A549 (cell line): ENCODE measurements around the gene RPL3. TPM values are rescaled to one million over a fixed set of nuclear protein-coding genes. Genes with fewer than 3 reads are reported as not detected.
"Not testable (repeated sequence)": the region's sequence is repeated elsewhere in the genome, so short reads cannot be mapped to it uniquely, and the experiment has no call there.

Source experiments
- ATAC-seq, 2 experiments: fragments of 200-7000 bp in 1 of 2; fragments of >200 bp in 1 of 2; cut with Nextera tagmentation in 1 of 2; cut with Tn5 transposase in 1 of 2; 3 replicates each; pipeline versions ENCODE4 v1.8.0 to v1.9.1; 2018 to 2020; ENCODE audit warnings: mild to moderate bottlenecking in 1 of 2, moderate library complexity in 1 of 2
- CTCF ChIA-PET: fragments of 300-600 bp; sonication (Branson Sonifier 250); formaldehyde crosslinking; extraction: SDS; loops from one replicate; lab custom pipeline; 2021; ENCODE audit warnings: antibody characterized with exemption, inconsistent platforms; lab: Yijun Ruan, JAX
- POLR2A ChIA-PET: fragments of 350-600 bp; formaldehyde crosslinking; extraction: SDS; loops from one replicate; lab custom pipeline; 2021; ENCODE audit warnings: antibody characterized with exemption, inconsistent platforms; lab: Yijun Ruan, JAX
- DNase-seq, 2 experiments: peaks; one replicate each; pipeline versions ENCODE4 v3.0.0 to v3.0.0-alpha.2; 2011 to 2016; ENCODE audit warnings: low read depth in 1 of 2, low spot score in 1 of 2
- FAIRE-seq: peaks from 2 replicates; lab custom pipeline; 2011; peaks lifted over from hg19 to GRCh38; lab: Jason Lieb, UNC
- H3K27ac ChIP-seq, 2 experiments: fragments of >200 bp; sonication (Bioruptor Twin); formaldehyde crosslinking; 3 replicates each; pipeline ENCODE4 v1.5.1; 2016 to 2017
- H3K4me1 ChIP-seq: fragments of >200 bp; sonication (Bioruptor Twin); formaldehyde crosslinking; 3 replicates; pipeline ENCODE4 v1.6.1; 2016
- H3K4me2 ChIP-seq: fragments of >200 bp; sonication (Bioruptor Twin); formaldehyde crosslinking; 3 replicates; pipeline ENCODE4 v1.6.1; 2016
- H3K4me3 ChIP-seq: fragments of >200 bp; sonication (Bioruptor Twin); formaldehyde crosslinking; 3 replicates; pipeline ENCODE4 v1.5.1; 2016
- H3K9me3 ChIP-seq: fragments of >200 bp; sonication (Bioruptor Twin); formaldehyde crosslinking; 3 replicates; pipeline ENCODE4 v1.6.1; 2016
- E2F6 ChIP-seq: IDR thresholded peaks from 2 replicates; pipeline ENCODE4 v1.6.1; 2012; ENCODE audit warnings: low read depth, borderline replicate concordance
- EHF ChIP-seq: fragments of 250-450 bp; sonication (Bioruptor Pico); IDR thresholded peaks from 2 replicates; pipeline ENCODE4 v1.5.0; 2020; ENCODE audit warnings: mild to moderate bottlenecking
- ESRRA ChIP-seq: fragments of 150-350 bp; IDR thresholded peaks from 2 replicates; pipeline ENCODE4 v1.6.1; 2014; ENCODE audit warnings: mild to moderate bottlenecking, low read length, borderline replicate concordance
- KDM1A ChIP-seq: fragments of 200-600 bp; sonication (generic); IDR thresholded peaks from 2 replicates; pipeline ENCODE4 v1.6.1; 2016; ENCODE audit warnings: low read depth, mild to moderate bottlenecking
- MAFK ChIP-seq: fragments of 450-650 bp; IDR thresholded peaks from 2 replicates; pipeline ENCODE4 v1.6.1; 2014; ENCODE audit not compliant: partially characterized antibody
- MAZ ChIP-seq: fragments of 150-350 bp; IDR thresholded peaks from 2 replicates; pipeline ENCODE4 v1.6.1; 2014; ENCODE audit warnings: antibody characterized with exemption, low read depth, low read length, borderline replicate concordance
- MYC ChIP-seq: IDR thresholded peaks from 2 replicates; pipeline ENCODE4 v1.6.1; 2012; ENCODE audit warnings: mild to moderate bottlenecking, inconsistent platforms, low read length, improper control_type of control experiment, borderline replicate concordance
- NR3C1 ChIP-seq: fragments of >200 bp; sonication (Bioruptor Twin); formaldehyde crosslinking; IDR thresholded peaks from 3 replicates; pipeline ENCODE4 v1.6.1; 2017
- POLR2A ChIP-seq: IDR thresholded peaks from 2 replicates; pipeline ENCODE4 v1.6.1; 2012; ENCODE audit warnings: mild to moderate bottlenecking, low read length
- RAD21 ChIP-seq, 2 experiments: fragments of >200 bp in 1 of 2; sonication (Bioruptor Twin) in 1 of 2; formaldehyde crosslinking in 1 of 2; IDR thresholded peaks in 1 of 2; conservative IDR thresholded peaks in 1 of 2; 2 replicates in 1 of 2; 3 replicates in 1 of 2; pipeline ENCODE4 v1.6.1; 2012 to 2018; ENCODE audit warnings: inconsistent platforms in 1 of 2
- RARB ChIP-seq: fragments of 250-450 bp; sonication (Bioruptor Pico); IDR thresholded peaks from 2 replicates; pipeline ENCODE4 v1.8.0; 2021; ENCODE audit warnings: mild to moderate bottlenecking, moderate library complexity
- RCOR1 ChIP-seq: fragments of 150-350 bp; IDR thresholded peaks from 2 replicates; pipeline ENCODE4 v1.6.1; 2014; ENCODE audit warnings: antibody characterized with exemption, low read length, low read depth
- RNF2 ChIP-seq: fragments of 200-600 bp; sonication (generic); IDR thresholded peaks from 2 replicates; pipeline ENCODE4 v1.6.1; 2016; ENCODE audit warnings: low read depth, mild to moderate bottlenecking, antibody characterized with exemption, moderate library complexity, borderline replicate concordance
- USF2 ChIP-seq: fragments of 450-650 bp; IDR thresholded peaks from 2 replicates; pipeline ENCODE4 v1.6.1; 2014; ENCODE audit warnings: antibody characterized with exemption
- ZSCAN20 ChIP-seq: fragments of 250-450 bp; sonication (Bioruptor Pico); IDR thresholded peaks from 2 replicates; pipeline ENCODE4 v1.8.0; 2022; ENCODE audit warnings: mild to moderate bottlenecking, moderate library complexity
- WGBS: methylation state at CpG from one replicate; pipeline ENCODE4 v1.1.6; 2017; ENCODE audit errors: missing lambda C conversion rate; 5-methylcytosine and 5-hydroxymethylcytosine counted together
- polyA plus RNA-seq, 4 experiments: library from polyadenylated mRNA; depleted of rRNA in 3 of 4; stranded (reverse); fragments of >200 nt; fragmentation: RNase III in 1 of 4; extraction: RNeasy Plus Mini Kit Qiagen cat#74134 plus additional on column Dnase treatment in 1 of 4; gene quantifications; 2 replicates in 3 of 4; 3 replicates in 1 of 4; pipeline ENCODE4 v1.2.3, GENCODE V29; 2011 to 2017
- TF ChIP-seq, protein P1 (sequence below): fragments of 250-450 bp; sonication (Bioruptor Pico); IDR thresholded peaks from 2 replicates; pipeline ENCODE4 v1.5.0; 2020; ENCODE audit warnings: low read depth, mild to moderate bottlenecking, moderate library complexity
- TF ChIP-seq, protein P2 (sequence below): fragments of >200 bp; sonication (Bioruptor Twin); formaldehyde crosslinking; IDR thresholded peaks from 3 replicates; pipeline ENCODE4 v1.5.1; 2016
- TF ChIP-seq, protein P3 (sequence below): IDR thresholded peaks from 2 replicates; pipeline ENCODE4 v1.6.1; 2012

The RPL3 gene
- polyA plus RNA-seq, 2 of the 4 experiments (the other 2 are of a cell fraction): 1,921 to 1,965 TPM

DNA sequence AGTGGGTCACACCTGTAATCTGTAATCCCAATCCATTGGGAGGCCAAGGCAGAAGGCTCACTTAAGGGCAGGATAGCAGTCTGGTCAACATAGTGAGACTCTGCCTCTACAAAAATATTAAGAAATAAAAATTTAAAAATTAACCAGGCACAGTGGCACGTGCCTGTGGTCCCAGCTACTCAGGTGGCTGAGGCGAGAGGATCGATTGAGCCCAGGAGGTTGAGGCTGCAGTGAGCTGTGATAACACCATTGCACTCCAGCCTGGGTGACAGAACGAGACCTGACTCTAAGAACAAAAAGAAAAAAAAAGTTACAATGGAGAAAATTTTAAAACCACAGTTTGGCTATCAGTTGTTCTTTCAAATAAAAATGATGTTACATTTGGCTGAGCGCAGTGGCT lies 17.0 kb upstream of the RPL3 start:
- CTCF ChIA-PET: interaction anchor here (2.4 kb wide), 1 partner anchor 13 kb away, joined by 6 read pairs; the partner anchor contains the start of gene SYNGR1

DNA sequence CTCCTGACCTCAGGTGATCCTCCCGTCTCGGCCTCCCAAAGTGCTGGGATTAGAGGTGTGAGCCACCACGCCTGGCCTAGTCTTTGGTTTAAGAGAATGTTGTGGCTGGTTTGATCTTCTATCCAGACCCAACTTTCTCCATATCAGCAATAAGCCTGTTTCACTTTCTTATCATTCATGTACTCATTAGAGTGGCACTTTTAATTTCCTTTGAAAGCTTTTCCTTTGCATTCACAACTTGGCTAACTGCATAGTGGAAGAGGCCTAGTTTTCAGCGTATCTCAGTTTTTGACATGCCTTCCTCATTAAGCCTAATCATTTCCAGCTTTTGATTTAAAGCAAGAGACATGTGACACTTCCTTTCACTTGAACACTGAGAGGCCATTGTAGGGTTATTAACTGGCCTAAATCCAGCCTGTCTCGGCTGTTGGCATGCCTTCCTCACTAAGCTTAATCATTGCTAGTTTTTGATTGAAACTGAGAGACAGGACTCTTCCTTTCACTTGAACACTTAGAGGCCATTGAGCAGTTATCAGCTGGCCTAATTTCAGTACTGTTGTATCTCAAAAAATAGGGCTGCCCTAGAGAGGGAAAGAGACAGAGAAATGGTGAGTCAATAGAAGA lies 13.1 kb upstream of the RPL3 start:
- FAIRE-seq (no peak), ATAC-seq (no peak)
- CTCF ChIA-PET: interaction anchor here (1.7 to 3.7 kb wide), 2 partner anchors 10 kb away, joined by 4 to 18 read pairs; no protein-coding TSS in a partner anchor
- H3K4me3 ChIP-seq: no peak overlapping the region
- no peak overlapping the region for H3K27ac ChIP-seq
- POLR2A ChIA-PET: interaction anchor here (1.0 kb wide), 1 partner anchor 13 kb away, joined by 3 read pairs; the partner anchor contains the start of gene RPL3
- no peak for TF ChIP-seq ESRRA
- TF ChIP-seq, all 56 proteins: peak for 0
- Histone ChIP-seq H3K9me3 (no peaks in the 10 kb centered on the region), H3K4me2 (no peak overlapping the region), H3K4me1 (no peaks in the 10 kb centered on the region)
- WGBS: 81% methylated on average over 5 of the region's 5 CpGs
- DNase-seq: no peak

More for the DNA sequence above, 17.0 kb upstream of the RPL3 start:
- H3K4me1 ChIP-seq: peaks cover 5% of the 10 kb centered on the region; the same call in 1 of the 3 replicates
- H3K9me3 ChIP-seq: no peaks in the 10 kb centered on the region
- no peak for TF ChIP-seq MAFK
- TF ChIP-seq MYC: no peak
- TF ChIP-seq, protein P1, sequence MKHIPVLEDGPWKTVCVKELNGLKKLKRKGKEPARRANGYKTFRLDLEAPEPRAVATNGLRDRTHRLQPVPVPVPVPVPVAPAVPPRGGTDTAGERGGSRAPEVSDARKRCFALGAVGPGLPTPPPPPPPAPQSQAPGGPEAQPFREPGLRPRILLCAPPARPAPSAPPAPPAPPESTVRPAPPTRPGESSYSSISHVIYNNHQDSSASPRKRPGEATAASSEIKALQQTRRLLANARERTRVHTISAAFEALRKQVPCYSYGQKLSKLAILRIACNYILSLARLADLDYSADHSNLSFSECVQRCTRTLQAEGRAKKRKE (CRISPR knock-in tag): no peak
- TF ChIP-seq E2F6: no peak
- no peak for TF ChIP-seq USF2
- TF ChIP-seq ESRRA: no peak
- no peak for TF ChIP-seq NR3C1
- no peak for TF ChIP-seq EHF (CRISPR knock-in tag)
- TF ChIP-seq MAZ: no peak
- TF ChIP-seq, protein P2, sequence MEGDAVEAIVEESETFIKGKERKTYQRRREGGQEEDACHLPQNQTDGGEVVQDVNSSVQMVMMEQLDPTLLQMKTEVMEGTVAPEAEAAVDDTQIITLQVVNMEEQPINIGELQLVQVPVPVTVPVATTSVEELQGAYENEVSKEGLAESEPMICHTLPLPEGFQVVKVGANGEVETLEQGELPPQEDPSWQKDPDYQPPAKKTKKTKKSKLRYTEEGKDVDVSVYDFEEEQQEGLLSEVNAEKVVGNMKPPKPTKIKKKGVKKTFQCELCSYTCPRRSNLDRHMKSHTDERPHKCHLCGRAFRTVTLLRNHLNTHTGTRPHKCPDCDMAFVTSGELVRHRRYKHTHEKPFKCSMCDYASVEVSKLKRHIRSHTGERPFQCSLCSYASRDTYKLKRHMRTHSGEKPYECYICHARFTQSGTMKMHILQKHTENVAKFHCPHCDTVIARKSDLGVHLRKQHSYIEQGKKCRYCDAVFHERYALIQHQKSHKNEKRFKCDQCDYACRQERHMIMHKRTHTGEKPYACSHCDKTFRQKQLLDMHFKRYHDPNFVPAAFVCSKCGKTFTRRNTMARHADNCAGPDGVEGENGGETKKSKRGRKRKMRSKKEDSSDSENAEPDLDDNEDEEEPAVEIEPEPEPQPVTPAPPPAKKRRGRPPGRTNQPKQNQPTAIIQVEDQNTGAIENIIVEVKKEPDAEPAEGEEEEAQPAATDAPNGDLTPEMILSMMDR: no peak
- TF ChIP-seq, protein P3, sequence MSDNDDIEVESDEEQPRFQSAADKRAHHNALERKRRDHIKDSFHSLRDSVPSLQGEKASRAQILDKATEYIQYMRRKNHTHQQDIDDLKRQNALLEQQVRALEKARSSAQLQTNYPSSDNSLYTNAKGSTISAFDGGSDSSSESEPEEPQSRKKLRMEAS: no peak
- no peak for TF ChIP-seq ZSCAN20
- TF ChIP-seq RNF2: no peak
- TF ChIP-seq KDM1A: no peak
- TF ChIP-seq RARB (CRISPR knock-in tag): no peak
- no peak for TF ChIP-seq RAD21 (conservative IDR thresholded peaks at IDR 0.05 in 1 of 2, IDR thresholded peaks at IDR 0.05 in 1 of 2)
- no peak for TF ChIP-seq RCOR1
- TF ChIP-seq POLR2A: no peak
- DNase-seq: no peak
- WGBS: 78% methylated on average over 5 of the region's 5 CpGs
- no peak overlapping the region for H3K4me3 ChIP-seq
- no peak overlapping the region for H3K4me2 ChIP-seq
- FAIRE-seq: no peak
- POLR2A ChIA-PET: no interaction called here
- no peak overlapping the region for H3K27ac ChIP-seq
- ATAC-seq: no peak

- POLR2A ChIA-PET: interaction anchor here (1.2 kb wide), 1 partner anchor 11 kb away, joined by 3 read pairs; the partner anchor contains the start of gene RPL3
- FAIRE-seq: not testable (repeated sequence)
Measured at GRCh38 chr22:39330553-39330952, 11.1 kb upstream of the RPL3 start.

More at GRCh38 chr22:39330553-39330952, 11.1 kb upstream of the RPL3 start:
- CTCF ChIA-PET: interaction anchor here (1.1 to 3.7 kb wide), 2 partner anchors 10 to 12 kb away, joined by 3 to 18 read pairs; no protein-coding TSS in a partner anchor
- not testable (repeated sequence) for ATAC-seq, H3K4me2 ChIP-seq, H3K4me3 ChIP-seq, H3K9me3 ChIP-seq, DNase-seq, H3K4me1 ChIP-seq, H3K27ac ChIP-seq
- 82% methylated on average over 1 of the region's 1 CpG for WGBS
